Tibial artery (tissue), 4 donors: ENCODE data around the gene ZBED2.

Experiments used
- DNase-seq, 2 donors: peaks; one replicate each; pipeline ENCODE4 v3.0.0-alpha.2; 2019
- H3K27ac ChIP-seq, 2 donors: fragments of 200-600 bp; sonication (generic) in 1 of 2; 1 replicate in 1 of 2; 2 replicates in 1 of 2; pipeline ENCODE4 v1.5.1; 2018 to 2019; ENCODE audit warnings: mild to moderate bottlenecking in 1 of 2
- H3K27me3 ChIP-seq, 2 donors: fragments of 200-600 bp; sonication (generic) in 1 of 2; one replicate each; pipeline versions ENCODE4 v1.5.1 to v1.6.0; 2016 to 2019
- H3K36me3 ChIP-seq, 3 donors: fragments of 200-600 bp; sonication (generic) in 2 of 3; one replicate each; pipeline ENCODE4 v1.5.1; 2016 to 2019; ENCODE audit warnings: mild to moderate bottlenecking in 2 of 3
- H3K4me1 ChIP-seq, 4 donors: fragments of 200-600 bp; sonication (generic) in 2 of 4; 1 replicate in 3 of 4; 2 replicates in 1 of 4; pipeline ENCODE4 v1.5.1; 2016 to 2019
- H3K4me3 ChIP-seq, 2 donors: fragments of 200-600 bp; sonication (generic) in 1 of 2; 1 replicate in 1 of 2; 2 replicates in 1 of 2; pipeline ENCODE4 v1.5.1; 2018 to 2019; ENCODE audit warnings: mild to moderate bottlenecking in 2 of 2
- H3K9me3 ChIP-seq, 3 donors: fragments of 200-600 bp; sonication (generic) in 1 of 3; one replicate each; pipeline ENCODE4 v1.5.1; 2016 to 2019
- CTCF ChIP-seq, 2 experiments: fragments of 200-600 bp in 1 of 2; fragments of 450-650 bp in 1 of 2; IDR thresholded peaks; one replicate each; pipeline ENCODE4 v1.5.1; 2017 to 2019; ENCODE audit warnings: antibody characterized with exemption in 2 of 2, mild to moderate bottlenecking in 1 of 2, moderate library complexity in 1 of 2
- intact Hi-C: fragments of 100-400 bp; cut with DNase I; formaldehyde crosslinking; loops from one replicate; pipeline ENCODE4 v1.15.0; 2023; ENCODE audit warnings: low total_unique reads

The ZBED2 gene

GRCh38 chr3:111616417-111617105, 21.4 kb upstream of the ZBED2 start:
- no peak for DNase-seq

DNA sequence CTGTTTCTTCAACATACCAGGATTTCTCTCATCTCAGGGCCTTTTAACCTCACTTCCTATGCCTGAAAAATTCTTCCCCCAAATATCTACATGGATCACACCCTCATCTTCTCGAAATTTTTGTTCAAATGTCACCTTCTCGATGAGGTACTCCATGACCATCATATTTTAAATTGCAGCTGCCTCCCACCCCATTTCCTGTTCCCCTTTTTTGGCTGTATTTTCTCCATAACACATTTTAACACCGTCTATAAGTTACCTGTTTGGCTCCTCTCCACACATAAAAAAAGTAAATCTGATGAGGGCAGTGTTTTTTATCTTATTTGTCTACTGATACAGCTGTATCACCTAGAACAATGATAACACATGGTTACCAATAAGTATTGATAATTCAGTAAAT, 20.7 kb upstream of the ZBED2 start:
- no peaks in the 10 kb centered on the region for H3K9me3 ChIP-seq
- no peak overlapping the region for H3K4me3 ChIP-seq
- H3K27ac ChIP-seq = no peak overlapping the region
- no peaks in the 10 kb centered on the region for H3K27me3 ChIP-seq
- no peak for TF ChIP-seq CTCF (IDR thresholded peaks at IDR 0.05)
- intact Hi-C loops = no loop called here
- no peak for DNase-seq
- H3K36me3 ChIP-seq = no peaks in the 10 kb centered on the region
- H3K4me1 ChIP-seq = no peaks in the 10 kb centered on the region

More at GRCh38 chr3:111616417-111617105, 21.4 kb upstream of the ZBED2 start:
- Histone ChIP-seq H3K27me3 (no peaks in the 10 kb centered on the region), H3K9me3 (no peaks in the 10 kb centered on the region), H3K27ac (no peak overlapping the region), H3K4me3 (no peak overlapping the region), H3K4me1 (no peaks in the 10 kb centered on the region), H3K36me3 (no peaks in the 10 kb centered on the region)
- no peak for TF ChIP-seq CTCF (IDR thresholded peaks at IDR 0.05)
- intact Hi-C loops = no loop called here

GRCh38 chr3:111613294-111613693, 18.1 kb upstream of the ZBED2 start:
- intact Hi-C loops = no loop called here
- no peak for DNase-seq

GRCh38 chr3:111610612-111611054, 15.5 kb upstream of the ZBED2 start:
- no peak overlapping the region for H3K4me3 ChIP-seq
- H3K9me3 ChIP-seq = no peaks in the 10 kb centered on the region
- H3K4me1 ChIP-seq = no peaks in the 10 kb centered on the region
- TF ChIP-seq CTCF (IDR thresholded peaks at IDR 0.05) = no peak
- H3K27ac ChIP-seq = no peak overlapping the region
- intact Hi-C loops = no loop called here
- DNase-seq = no peak
- no peaks in the 10 kb centered on the region for H3K27me3 ChIP-seq
- H3K36me3 ChIP-seq = no peaks in the 10 kb centered on the region

More at GRCh38 chr3:111613294-111613693, 18.1 kb upstream of the ZBED2 start:
- H3K36me3 ChIP-seq = no peaks in the 10 kb centered on the region
- no peaks in the 10 kb centered on the region for H3K9me3 ChIP-seq
- TF ChIP-seq CTCF (IDR thresholded peaks at IDR 0.05) = no peak
- H3K4me3 ChIP-seq = no peak overlapping the region
- no peak overlapping the region for H3K27ac ChIP-seq
- H3K4me1 ChIP-seq = no peaks in the 10 kb centered on the region
- no peaks in the 10 kb centered on the region for H3K27me3 ChIP-seq

GRCh38 chr3:111610189-111610588, 15.0 kb upstream of the ZBED2 start:
- no peak for DNase-seq
- H3K4me3 ChIP-seq = no peak overlapping the region
- no peaks in the 10 kb centered on the region for H3K36me3 ChIP-seq
- intact Hi-C loops = no loop called here
- H3K4me1 ChIP-seq = no peaks in the 10 kb centered on the region
- no peaks in the 10 kb centered on the region for H3K27me3 ChIP-seq
- no peak overlapping the region for H3K27ac ChIP-seq
- no peaks in the 10 kb centered on the region for H3K9me3 ChIP-seq
- no peak for TF ChIP-seq CTCF (IDR thresholded peaks at IDR 0.05)
